ENCODE measurements around the gene FBXO15. TPM values are rescaled to one million over a fixed set of nuclear protein-coding genes. Genes with fewer than 3 reads are reported as not detected.

Gene FBXO15
- total RNA-seq, 2 donors from 2014 or later: not detected

GRCh38 chr18:74163019-74163660, 15.5 kb upstream of the FBXO15 start:
- no peak for DNase-seq (ENCODE audit: low spot score)
- intact Hi-C loops (cut with DNase I): no loop called here

DNA sequence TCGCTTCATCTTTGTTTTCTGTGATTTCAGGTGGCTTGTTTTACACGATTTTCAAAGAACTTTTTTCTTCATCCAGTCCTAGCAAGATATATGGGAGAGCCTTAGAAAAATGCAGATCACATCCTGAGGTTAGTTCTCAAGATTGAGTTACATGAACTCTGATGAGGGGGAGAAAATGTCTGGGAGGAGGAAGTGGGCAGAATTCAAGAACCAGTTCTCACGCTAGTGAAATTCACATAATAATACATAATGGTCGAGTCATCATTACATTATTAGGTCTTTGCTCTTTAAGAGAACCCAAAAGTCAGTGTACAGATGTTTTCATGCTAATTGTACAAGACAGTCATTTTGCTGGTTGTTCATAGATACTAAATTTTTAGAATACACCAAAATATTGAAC, 7.6 kb upstream of the FBXO15 start:
- intact Hi-C loops (cut with DNase I): no loop called here
- no peak for DNase-seq (ENCODE audit: low spot score)

DNA sequence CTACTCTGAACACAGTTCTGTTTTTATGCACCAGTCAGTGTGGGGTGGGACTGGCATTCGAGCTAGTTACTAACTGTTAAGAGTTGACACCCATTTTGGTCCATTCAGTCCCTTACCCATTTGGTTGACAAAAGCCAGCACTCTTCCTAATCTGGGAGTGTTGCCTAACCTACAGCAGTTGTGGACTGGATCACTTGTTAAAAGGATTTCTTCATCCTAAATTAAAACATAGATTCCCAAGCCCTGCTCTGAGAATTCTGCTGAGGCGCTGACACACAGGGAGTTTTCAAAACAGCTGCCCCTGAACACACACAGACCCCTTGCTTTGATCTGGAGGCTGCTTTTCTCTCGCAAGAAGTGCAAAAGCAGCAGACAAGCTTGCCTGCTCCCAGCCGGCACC, 7.1 kb upstream of the FBXO15 start:
- DNase-seq (ENCODE audit: low spot score): no peak

DNA sequence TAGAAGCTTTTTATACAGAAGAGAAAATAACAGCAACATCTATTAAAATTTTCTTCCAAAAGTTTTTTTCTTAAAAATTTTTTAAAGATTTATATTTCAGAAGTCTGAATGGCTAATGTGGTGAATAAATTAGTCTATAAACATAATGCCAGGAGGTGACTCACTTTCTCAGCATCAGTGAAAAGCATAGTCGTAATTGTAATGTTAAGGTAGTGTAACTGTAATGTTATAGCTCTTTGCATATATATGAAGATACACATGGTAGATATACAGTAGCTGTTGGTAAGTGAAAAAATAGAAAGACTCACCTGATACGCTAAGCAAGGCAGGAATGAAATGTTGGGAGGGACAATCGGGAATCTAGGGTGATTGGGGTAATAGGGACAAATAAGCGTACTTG, 6.2 kb upstream of the FBXO15 start:
- intact Hi-C loops (cut with DNase I): no loop called here
- DNase-seq (ENCODE audit: low spot score): no peak

More for the DNA sequence above, 7.1 kb upstream of the FBXO15 start:
- intact Hi-C loops (cut with DNase I): no loop called here

- intact Hi-C loops (cut with DNase I): no loop called here
- no peak for DNase-seq (ENCODE audit: low spot score)
Observed at GRCh38 chr18:74153377-74153776, 5.7 kb upstream of the FBXO15 start.

DNA sequence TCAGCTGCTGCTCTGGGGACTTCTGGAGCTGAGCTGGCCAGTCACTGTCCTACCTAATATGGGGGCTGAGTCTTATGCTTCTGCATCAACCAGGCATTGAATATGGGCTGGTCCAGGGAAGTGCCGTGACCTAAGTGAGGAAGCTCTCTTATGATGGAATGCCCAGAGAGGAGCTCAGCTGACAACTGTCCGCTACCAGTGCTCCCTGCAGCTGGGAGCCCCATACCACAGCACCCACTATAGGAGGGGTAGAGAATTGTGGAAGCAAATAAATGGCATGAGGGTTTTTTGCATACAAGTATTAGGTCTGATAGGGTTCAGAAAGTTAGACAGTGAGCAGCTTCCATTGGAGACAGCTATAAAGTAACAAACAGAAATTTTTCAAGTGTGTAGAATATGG, 5.2 kb upstream of the FBXO15 start:
- intact Hi-C loops (cut with DNase I): no loop called here
- no peak for DNase-seq (ENCODE audit: low spot score)

GRCh38 chr18:74152270-74152669, 4.6 kb upstream of the FBXO15 start:
- DNase-seq (ENCODE audit: low spot score): no peak

GRCh38 chr18:74149878-74150277, 2.2 kb upstream of the FBXO15 start:
- no peak for DNase-seq (ENCODE audit: low spot score)
- intact Hi-C loops (cut with DNase I): no loop called here

More at GRCh38 chr18:74152270-74152669, 4.6 kb upstream of the FBXO15 start:
- intact Hi-C loops (cut with DNase I): no loop called here

DNA sequence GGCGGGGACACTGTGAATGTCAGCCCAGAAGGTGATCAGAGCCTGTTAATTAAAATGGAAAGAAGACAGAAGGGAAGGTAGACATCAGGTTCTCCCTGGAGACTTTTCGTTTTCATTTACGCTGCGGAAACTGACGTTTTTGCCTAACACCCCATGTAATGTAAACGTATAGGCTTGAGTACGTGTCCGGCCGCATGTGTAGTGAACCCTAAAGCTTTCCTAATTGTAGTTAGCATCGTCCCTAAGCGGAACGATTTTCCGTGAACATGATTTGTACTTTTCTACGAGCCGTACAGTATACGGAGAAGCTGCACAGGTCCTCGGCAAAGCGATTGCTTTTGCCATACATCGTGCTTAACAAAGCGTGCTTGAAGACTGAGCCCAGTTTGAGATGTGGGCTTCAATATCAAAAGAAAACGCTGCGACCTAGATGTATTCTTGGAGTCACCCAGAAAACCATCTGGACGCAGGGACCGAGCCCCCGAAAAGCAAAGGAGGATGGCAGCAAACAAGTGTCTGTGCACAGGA, 973 bp upstream of the FBXO15 start:
- intact Hi-C loops (cut with DNase I): no loop called here
- DNase-seq (ENCODE audit: low spot score): no peak

GRCh38 chr18:74147491-74147778, 199 bp downstream of the FBXO15 start:
- intact Hi-C loops (cut with DNase I): no loop called here
- DNase-seq (ENCODE audit: low spot score): no peak

GRCh38 chr18:74146756-74147155, 878 bp downstream of the FBXO15 start:
- DNase-seq (ENCODE audit: low spot score): no peak

GRCh38 chr18:74142252-74142651, 5.4 kb downstream of the FBXO15 start:
- no peak for DNase-seq (ENCODE audit: low spot score)
- intact Hi-C loops (cut with DNase I): no loop called here

More at GRCh38 chr18:74146756-74147155, 878 bp downstream of the FBXO15 start:
- intact Hi-C loops (cut with DNase I): no loop called here

DNA sequence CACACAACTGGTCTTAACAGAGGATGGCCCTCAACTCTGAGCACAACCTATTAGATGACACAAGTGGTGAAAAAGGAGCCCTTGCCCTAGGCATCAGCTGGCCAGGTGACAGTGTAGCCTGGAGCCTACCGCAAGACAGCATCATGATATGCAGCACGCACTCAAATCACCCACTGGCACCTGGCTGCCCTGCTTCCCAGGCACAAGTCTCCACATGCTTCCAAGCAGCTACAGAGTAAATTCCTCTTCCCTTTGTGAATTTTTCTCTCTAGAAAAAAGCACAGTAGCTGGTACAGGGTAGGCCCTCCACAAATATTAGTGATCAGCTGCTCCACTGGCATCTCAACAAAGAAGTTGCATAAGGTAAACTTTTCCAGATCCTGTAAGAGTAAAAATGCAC, 6.0 kb downstream of the FBXO15 start:
- DNase-seq (ENCODE audit: low spot score): no peak
- intact Hi-C loops (cut with DNase I): no loop called here

DNA sequence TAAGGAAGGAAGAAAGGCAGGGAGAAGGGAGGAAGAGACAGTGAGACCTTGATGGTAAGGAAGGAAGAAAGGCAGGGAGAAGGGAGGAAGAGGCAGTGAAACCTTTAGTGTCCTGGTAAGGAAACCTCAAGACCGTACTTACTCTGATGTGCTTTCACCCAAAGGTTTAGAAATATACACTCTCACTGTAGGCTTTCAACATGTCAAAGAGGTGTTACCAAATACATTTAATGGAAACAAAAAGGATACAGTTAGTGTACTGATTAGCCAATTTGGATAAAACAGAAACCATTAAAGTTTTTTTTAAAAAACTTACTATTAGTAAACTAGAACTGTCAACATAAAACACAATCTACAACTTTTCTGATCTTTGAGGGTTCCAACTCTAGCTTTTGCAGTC, 7.1 kb downstream of the FBXO15 start:
- no peak for DNase-seq (ENCODE audit: low spot score)
- intact Hi-C loops (cut with DNase I): no loop called here

GRCh38 chr18:74139888-74140287, 7.7 kb downstream of the FBXO15 start:
- intact Hi-C loops (cut with DNase I): no loop called here
- no peak for DNase-seq (ENCODE audit: low spot score)

GRCh38 chr18:74139411-74139810, 8.2 kb downstream of the FBXO15 start:
- intact Hi-C loops (cut with DNase I): no loop called here
- no peak for DNase-seq (ENCODE audit: low spot score)

GRCh38 chr18:74137920-74138538, 9.6 kb downstream of the FBXO15 start:
- no peak for DNase-seq (ENCODE audit: low spot score)
- intact Hi-C loops (cut with DNase I): no loop called here

GRCh38 chr18:74132201-74132600, 15.4 kb downstream of the FBXO15 start:
- intact Hi-C loops (cut with DNase I): no loop called here
- no peak for DNase-seq (ENCODE audit: low spot score)

DNA sequence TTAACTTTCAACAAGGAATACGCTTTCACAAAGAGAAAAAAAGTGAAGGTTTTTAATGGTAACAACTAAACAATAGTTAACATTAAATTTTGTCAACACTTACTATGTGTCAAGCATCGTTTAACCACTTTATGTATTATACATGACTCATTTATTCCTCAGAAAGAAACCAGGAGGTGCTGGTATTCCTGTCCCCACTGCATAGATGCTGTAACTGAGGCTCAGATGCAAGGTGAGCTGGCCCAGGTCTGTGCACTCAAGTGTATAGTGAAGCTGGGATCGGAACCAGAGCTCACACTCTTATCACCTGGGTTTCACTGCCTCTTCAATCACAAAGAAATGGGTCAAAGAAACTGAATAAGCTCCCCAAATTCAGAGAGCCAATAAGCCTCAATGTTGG, 16.5 kb downstream of the FBXO15 start:
- intact Hi-C loops (cut with DNase I): no loop called here
- DNase-seq (ENCODE audit: low spot score): no peak

DNA sequence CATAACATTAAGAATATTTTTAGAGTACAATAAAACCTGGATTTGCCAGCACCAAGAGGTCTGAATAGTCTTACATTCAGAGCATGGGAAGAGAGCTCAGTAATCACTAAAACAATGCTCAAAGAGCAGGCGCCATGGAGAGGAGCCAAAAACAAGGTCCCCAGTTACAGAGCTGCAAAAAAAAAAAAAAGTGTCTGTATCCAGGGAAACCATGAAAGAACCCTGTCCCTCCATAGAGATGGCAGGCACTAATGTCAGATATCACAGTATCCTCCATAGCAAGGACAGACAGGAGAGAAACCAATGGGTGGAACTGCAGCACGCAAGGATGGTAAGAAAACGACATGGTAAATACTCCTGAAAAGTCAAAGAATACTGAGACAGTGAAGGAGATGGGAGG, 19.5 kb downstream of the FBXO15 start:
- no peak for DNase-seq (ENCODE audit: low spot score)
- intact Hi-C loops (cut with DNase I): no loop called here
